OCI-LY1 (cell line): ENCODE results near the gene SV2B.

Experiments used
- EZH2 ChIP-seq: fragments of 200-600 bp; sonication (generic), shearing (Covaris generic); IDR thresholded peaks from 2 replicates; pipeline ENCODE4 v1.8.0; 2017; ENCODE audit warnings: borderline replicate concordance, mixed run types, mild to moderate bottlenecking, antibody characterized with exemption, low read length, moderate library complexity, mixed read lengths
- TF ChIP-seq, protein P1 (sequence below): fragments of 200-600 bp; sonication (generic), shearing (Covaris generic); IDR thresholded peaks from 2 replicates; pipeline ENCODE4 v1.5.1; 2017; ENCODE audit warnings: mild to moderate bottlenecking, antibody characterized with exemption, low read length, moderate library complexity, mixed read lengths

DNA sequence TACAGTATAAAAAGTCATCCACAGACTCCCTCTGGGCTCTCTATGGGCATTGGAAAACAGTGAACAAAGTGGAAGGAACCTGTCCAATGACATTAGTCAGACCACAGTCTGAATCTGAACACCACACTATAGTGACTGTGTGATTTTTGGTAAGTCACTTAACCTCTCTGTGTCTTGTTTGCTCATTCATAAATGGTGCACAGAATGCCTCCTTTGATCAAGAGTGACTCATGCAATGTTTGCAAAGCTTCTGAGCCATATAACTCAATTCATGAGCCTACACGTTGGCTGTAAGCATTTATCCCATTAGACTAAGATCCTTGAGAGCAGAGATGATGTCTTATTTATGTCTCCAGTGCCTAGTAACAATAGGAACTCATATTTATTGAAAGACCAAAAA is 46.7 kb downstream of the SV2B start:
- TF ChIP-seq, protein P1, sequence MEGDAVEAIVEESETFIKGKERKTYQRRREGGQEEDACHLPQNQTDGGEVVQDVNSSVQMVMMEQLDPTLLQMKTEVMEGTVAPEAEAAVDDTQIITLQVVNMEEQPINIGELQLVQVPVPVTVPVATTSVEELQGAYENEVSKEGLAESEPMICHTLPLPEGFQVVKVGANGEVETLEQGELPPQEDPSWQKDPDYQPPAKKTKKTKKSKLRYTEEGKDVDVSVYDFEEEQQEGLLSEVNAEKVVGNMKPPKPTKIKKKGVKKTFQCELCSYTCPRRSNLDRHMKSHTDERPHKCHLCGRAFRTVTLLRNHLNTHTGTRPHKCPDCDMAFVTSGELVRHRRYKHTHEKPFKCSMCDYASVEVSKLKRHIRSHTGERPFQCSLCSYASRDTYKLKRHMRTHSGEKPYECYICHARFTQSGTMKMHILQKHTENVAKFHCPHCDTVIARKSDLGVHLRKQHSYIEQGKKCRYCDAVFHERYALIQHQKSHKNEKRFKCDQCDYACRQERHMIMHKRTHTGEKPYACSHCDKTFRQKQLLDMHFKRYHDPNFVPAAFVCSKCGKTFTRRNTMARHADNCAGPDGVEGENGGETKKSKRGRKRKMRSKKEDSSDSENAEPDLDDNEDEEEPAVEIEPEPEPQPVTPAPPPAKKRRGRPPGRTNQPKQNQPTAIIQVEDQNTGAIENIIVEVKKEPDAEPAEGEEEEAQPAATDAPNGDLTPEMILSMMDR = no peak
- TF ChIP-seq EZH2 = no peak
